Spleen (tissue), 11 donors: ENCODE results near the gene CZIB. TPM values are rescaled to one million over a fixed set of nuclear protein-coding genes. Genes with fewer than 3 reads are reported as not detected.
A peak's percentile ranks its signal among the peaks of the same experiment; 100 is the strongest.

ENCODE experiments used
- DNase-seq: peaks from one replicate; pipeline ENCODE4 v3.0.0-alpha.2; 2020
- H3K27ac ChIP-seq, 8 donors: fragments of 200-600 bp; sonication (generic) in 7 of 8; 1 replicate in 4 of 8; 2 replicates in 4 of 8; pipeline versions ENCODE4 v1.5.0 to v1.8.0; 2016 to 2021; ENCODE audit warnings: inconsistent platforms in 4 of 8, mild to moderate bottlenecking in 4 of 8, moderate library complexity in 1 of 8
- H3K27me3 ChIP-seq, 7 donors: fragments of 200-600 bp; sonication (generic) in 6 of 7; replicated peaks in 1 of 7; 1 replicate in 4 of 7; 2 replicates in 3 of 7; pipeline versions ENCODE4 v1.5.0 to v1.8.0; 2016 to 2021; ENCODE audit warnings: inconsistent platforms in 3 of 7, mild to moderate bottlenecking in 1 of 7
- H3K36me3 ChIP-seq, 6 donors: fragments of 200-600 bp; sonication (generic) in 5 of 6; 1 replicate in 4 of 6; 2 replicates in 2 of 6; pipeline versions ENCODE4 v1.5.0 to v1.8.0; 2016 to 2021; ENCODE audit warnings: inconsistent platforms in 2 of 6
- H3K4me1 ChIP-seq, 6 donors: fragments of 200-600 bp; sonication (generic) in 5 of 6; 1 replicate in 3 of 6; 2 replicates in 3 of 6; pipeline versions ENCODE4 v1.5.0 to v1.8.0; 2016 to 2021; ENCODE audit warnings: inconsistent platforms in 3 of 6
- H3K4me3 ChIP-seq, 8 donors: fragments of 200-600 bp; sonication (generic) in 7 of 8; 1 replicate in 4 of 8; 2 replicates in 4 of 8; pipeline versions ENCODE4 v1.5.0 to v1.8.0; 2016 to 2021; ENCODE audit warnings: inconsistent platforms in 4 of 8, mild to moderate bottlenecking in 4 of 8, moderate library complexity in 2 of 8
- H3K9me3 ChIP-seq, 8 donors: fragments of 200-600 bp; sonication (generic) in 7 of 8; 1 replicate in 4 of 8; 2 replicates in 4 of 8; pipeline versions ENCODE4 v1.5.0 to v1.8.0; 2016 to 2021; ENCODE audit warnings: inconsistent platforms in 4 of 8
- POLR2A ChIP-seq, 3 donors: fragments of 450-650 bp; IDR thresholded peaks; one replicate each; pipeline ENCODE4 v1.5.1; 2017; ENCODE audit warnings: antibody characterized with exemption in 3 of 3, mild to moderate bottlenecking in 1 of 3
- POLR2AphosphoS5 ChIP-seq, 3 donors: sonication (generic); formaldehyde crosslinking; IDR thresholded peaks; one replicate each; pipeline ENCODE4 v1.5.1; 2017; ENCODE audit warnings: antibody characterized with exemption in 3 of 3
- WGBS, 5 donors: extraction: QIAGEN DNeasy Blood & Tissue Kit in 3 of 5; methylation state at CpG; one replicate each; pipeline versions ENCODE4 v1.1.5 to v1.1.7; 2013 to 2018; 5-methylcytosine and 5-hydroxymethylcytosine counted together
- intact Hi-C: fragments of 100-400 bp; cut with DNase I; formaldehyde crosslinking; loops from one replicate; pipeline ENCODE4 v1.15.0; 2023; ENCODE audit warnings: low total_unique reads
- polyA plus RNA-seq, 3 donors: library from polyadenylated mRNA; stranded (reverse); fragments of 200-250 nt; gene quantifications; one replicate each; pipeline ENCODE4 v1.2.1, GENCODE V29; 2013
- total RNA-seq, 7 donors: library from RNA; depleted of rRNA in 3 of 7; stranded (reverse); fragments of >200 nt in 3 of 7; fragmentation: NEBNext Ultra II Directional in 4 of 7; extraction: Animal tissue kit (Norgen Biotek cat#: 25700) in 4 of 7; gene quantifications; one replicate each; pipeline versions ENCODE4 v1.1.0 to v1.2.1, GENCODE V29; 2016 to 2021
- TF ChIP-seq, protein P1 (sequence below), 11 experiments: fragments of 200-600 bp in 7 of 11; fragments of 450-650 bp in 4 of 11; sonication (generic) in 4 of 11; IDR thresholded peaks in 8 of 11; conservative IDR thresholded peaks in 3 of 11; 1 replicate in 7 of 11; 2 replicates in 4 of 11; pipeline versions ENCODE4 v1.4.0 to v1.8.0; 2016 to 2021; ENCODE audit warnings: antibody characterized with exemption in 11 of 11, inconsistent platforms in 4 of 11, mild to moderate bottlenecking in 1 of 11
- donor health status: healthy with polysubstance abuse.
- donor health status: DM: no; HTN: no; CAD: no; lungs with moderate emphysema.
- donor health status: DM: no; HTN: no; CAD: no.
- donor health status: Bipolar disorder and iron deficiency.
- donor health status: healthy.
- donor health status: DM: no; HTN: no; CAD: no.
- donor health status: DM: yes; HTN: yes; CAD: no.

The CZIB gene
- total and polyA plus RNA-seq, 10 donors = 35.3 to 71.8 (median 47.7) TPM

DNA sequence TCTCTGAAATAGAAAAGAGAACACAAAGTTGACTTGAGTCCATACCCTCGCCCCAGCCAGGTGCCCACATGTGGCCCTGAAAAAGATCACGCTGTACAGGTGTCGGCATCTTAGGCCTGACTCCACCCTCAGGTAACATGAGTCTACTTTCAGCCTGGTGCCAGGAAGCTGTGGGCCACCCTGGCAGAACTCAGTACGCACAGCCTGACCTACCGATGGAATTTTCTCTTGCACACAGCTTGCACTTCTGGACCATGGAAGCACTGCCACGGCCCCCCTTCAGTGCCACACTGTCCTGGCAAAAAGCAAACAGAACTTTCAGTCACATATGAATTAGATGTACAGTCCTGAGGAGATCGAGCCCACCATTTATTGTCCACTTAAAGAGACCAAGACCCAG is 2.2 kb downstream of the CZIB start:
- Histone ChIP-seq H3K4me3 (no peak overlapping the region), H3K27ac (no peak overlapping the region), H3K4me1 (peaks cover 6 to 44% (median 19%) of the 10 kb centered on the region in 6 donors), H3K36me3 (peaks cover 6 to 57% (median 35%) of the 10 kb centered on the region in 6 donors), H3K27me3 (no peaks in the 10 kb centered on the region), H3K9me3 (no peaks in the 10 kb centered on the region)
- no peak for DNase-seq
- WGBS, 5 donors = 79 to 98% (median 93%) methylated on average over 6 to 7 of the region's 7 CpGs
- TF ChIP-seq, protein P1, sequence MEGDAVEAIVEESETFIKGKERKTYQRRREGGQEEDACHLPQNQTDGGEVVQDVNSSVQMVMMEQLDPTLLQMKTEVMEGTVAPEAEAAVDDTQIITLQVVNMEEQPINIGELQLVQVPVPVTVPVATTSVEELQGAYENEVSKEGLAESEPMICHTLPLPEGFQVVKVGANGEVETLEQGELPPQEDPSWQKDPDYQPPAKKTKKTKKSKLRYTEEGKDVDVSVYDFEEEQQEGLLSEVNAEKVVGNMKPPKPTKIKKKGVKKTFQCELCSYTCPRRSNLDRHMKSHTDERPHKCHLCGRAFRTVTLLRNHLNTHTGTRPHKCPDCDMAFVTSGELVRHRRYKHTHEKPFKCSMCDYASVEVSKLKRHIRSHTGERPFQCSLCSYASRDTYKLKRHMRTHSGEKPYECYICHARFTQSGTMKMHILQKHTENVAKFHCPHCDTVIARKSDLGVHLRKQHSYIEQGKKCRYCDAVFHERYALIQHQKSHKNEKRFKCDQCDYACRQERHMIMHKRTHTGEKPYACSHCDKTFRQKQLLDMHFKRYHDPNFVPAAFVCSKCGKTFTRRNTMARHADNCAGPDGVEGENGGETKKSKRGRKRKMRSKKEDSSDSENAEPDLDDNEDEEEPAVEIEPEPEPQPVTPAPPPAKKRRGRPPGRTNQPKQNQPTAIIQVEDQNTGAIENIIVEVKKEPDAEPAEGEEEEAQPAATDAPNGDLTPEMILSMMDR (IDR thresholded peaks at IDR 0.05 in 8 of 11, conservative IDR thresholded peaks at IDR 0.05 in 3 of 11) = no peak
- TF ChIP-seq POLR2A (IDR thresholded peaks at IDR 0.05) (no peak), POLR2AphosphoS5 (IDR thresholded peaks at IDR 0.05) (no peak)
- intact Hi-C loops = no loop called here

- no peaks in the 10 kb centered on the region for H3K27me3 ChIP-seq
- WGBS, 5 donors = 75 to 92% (median 87%) methylated on average over 5 of the region's 5 CpGs
- peaks cover 2 to 27% (median 6%) of the 10 kb centered on the region in 6 donors for H3K4me1 ChIP-seq
- TF ChIP-seq POLR2A (IDR thresholded peaks at IDR 0.05) (no peak), POLR2AphosphoS5 (IDR thresholded peaks at IDR 0.05) (no peak)
- TF ChIP-seq, protein P1 (IDR thresholded peaks at IDR 0.05 in 8 of 11, conservative IDR thresholded peaks at IDR 0.05 in 3 of 11) = no peak
- no peak overlapping the region for H3K4me3 ChIP-seq
- DNase-seq = no peak
- H3K27ac ChIP-seq = no peak overlapping the region
- intact Hi-C loops = no loop called here
- H3K9me3 ChIP-seq = no peaks in the 10 kb centered on the region
- H3K36me3 ChIP-seq = peaks cover 10 to 94% (median 71%) of the 10 kb centered on the region in 6 donors
These were observed 6.0 kb downstream of the CZIB start for GRCh38 chr1:53214376-53214940.

GRCh38 chr1:53210954-53211353 is 9.5 kb downstream of the CZIB start:
- 94 to 99% (median 98%) methylated on average over 11 of the region's 11 CpGs for WGBS, 5 donors
- Histone ChIP-seq H3K27me3 (no peaks in the 10 kb centered on the region), H3K4me1 (peaks cover 0 to 2% (median 0%) of the 10 kb centered on the region in 6 donors), H3K4me3 (no peak overlapping the region), H3K36me3 (peaks cover 14 to 100% (median 94%) of the 10 kb centered on the region in 6 donors), H3K27ac (no peak overlapping the region), H3K9me3 (peaks cover 2 to 20% (median 14%) of the 10 kb centered on the region in 8 donors)
- peak in 1 of 3 donors; percentile 51 for TF ChIP-seq POLR2AphosphoS5 (IDR thresholded peaks at IDR 0.05)
- TF ChIP-seq, protein P1 (IDR thresholded peaks at IDR 0.05 in 8 of 11, conservative IDR thresholded peaks at IDR 0.05 in 3 of 11) = no peak
- intact Hi-C loops = no loop called here
- DNase-seq = no peak

DNA sequence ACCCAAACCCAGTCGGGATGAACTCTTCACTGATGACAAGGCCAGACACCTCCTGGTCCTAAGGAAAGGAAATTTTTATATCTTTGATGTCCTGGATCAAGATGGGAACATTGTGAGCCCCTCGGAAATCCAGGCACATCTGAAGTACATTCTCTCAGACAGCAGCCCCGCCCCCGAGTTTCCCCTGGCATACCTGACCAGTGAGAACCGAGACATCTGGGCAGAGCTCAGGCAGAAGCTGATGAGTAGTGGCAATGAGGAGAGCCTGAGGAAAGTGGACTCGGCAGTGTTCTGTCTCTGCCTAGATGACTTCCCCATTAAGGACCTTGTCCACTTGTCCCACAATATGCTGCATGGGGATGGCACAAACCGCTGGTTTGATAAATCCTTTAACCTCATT is 10.1 kb downstream of the CZIB start:
- WGBS, 5 donors = 94 to 97% (median 94%) methylated on average over 6 to 7 of the region's 7 CpGs
- no peak for DNase-seq
- TF ChIP-seq, protein P1 (IDR thresholded peaks at IDR 0.05 in 8 of 11, conservative IDR thresholded peaks at IDR 0.05 in 3 of 11) = no peak
- TF ChIP-seq POLR2A (IDR thresholded peaks at IDR 0.05) (no peak), POLR2AphosphoS5 (IDR thresholded peaks at IDR 0.05) (no peak)
- Histone ChIP-seq H3K27ac (no peak overlapping the region), H3K27me3 (no peaks in the 10 kb centered on the region), H3K9me3 (peaks cover 6 to 26% (median 20%) of the 10 kb centered on the region in 8 donors), H3K4me3 (no peak overlapping the region), H3K4me1 (no peaks in the 10 kb centered on the region), H3K36me3 (peaks cover 17 to 100% (median 98%) of the 10 kb centered on the region in 6 donors)
- intact Hi-C loops = no loop called here
